Measurements from ENCODE around the gene DEFB121. TPM values are rescaled to one million over a fixed set of nuclear protein-coding genes. Genes with fewer than 3 reads are reported as not detected.
"Not testable (repeated sequence)": the region's sequence is repeated elsewhere in the genome, so short reads cannot be mapped to it uniquely, and the experiment has no call there.

DEFB121 gene
- total RNA-seq, 1 donor from 2014 or later = not detected

DNA sequence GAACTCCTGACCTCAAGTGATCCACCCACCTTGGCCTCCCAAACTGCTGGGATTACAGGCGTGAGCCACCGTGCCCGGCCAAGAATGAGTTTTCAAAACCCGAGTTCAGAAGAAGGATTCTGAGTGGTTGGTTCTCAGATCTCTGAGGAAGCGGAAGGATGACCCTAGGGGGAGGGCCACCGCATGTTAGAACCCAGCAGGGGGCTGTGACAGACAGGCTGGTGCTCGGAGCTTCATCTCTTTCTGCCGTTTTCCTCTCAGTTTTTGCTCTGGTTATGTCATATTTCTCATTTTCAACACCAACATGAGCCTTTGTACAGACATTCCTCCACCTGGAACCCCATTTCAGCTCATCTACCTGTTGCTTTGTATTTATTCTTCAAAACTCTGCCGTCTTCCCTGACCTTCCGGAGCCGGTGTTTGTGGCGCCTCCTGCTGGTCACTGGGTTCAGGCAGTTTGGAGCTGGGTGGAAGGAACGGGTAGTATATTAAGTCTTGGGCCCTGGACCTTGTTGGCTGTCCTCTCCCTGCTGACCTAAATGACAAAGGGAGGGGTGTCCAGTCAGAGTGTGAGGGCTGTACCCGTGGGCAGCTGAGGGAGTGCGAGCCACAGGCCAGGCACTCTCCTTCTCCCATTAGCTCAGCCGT, 34.1 kb upstream of the DEFB121 start, which contains the start of gene DEFB123:
Gene DEFB123, plus strand, starts transcription at position 621 of the 648 bp plus-strand sequence. CDS start 67 bp downstream, outside the sequence.
- no peak within 1 kb of the TSS for H3K4me3 Mint-ChIP-seq (ENCODE audit: low read depth)
- H3K27me3 Mint-ChIP-seq = no peaks in the 10 kb centered on the region
- H3K27ac Mint-ChIP-seq = no peak within 1 kb of the TSS
- TF ChIP-seq, protein P1, sequence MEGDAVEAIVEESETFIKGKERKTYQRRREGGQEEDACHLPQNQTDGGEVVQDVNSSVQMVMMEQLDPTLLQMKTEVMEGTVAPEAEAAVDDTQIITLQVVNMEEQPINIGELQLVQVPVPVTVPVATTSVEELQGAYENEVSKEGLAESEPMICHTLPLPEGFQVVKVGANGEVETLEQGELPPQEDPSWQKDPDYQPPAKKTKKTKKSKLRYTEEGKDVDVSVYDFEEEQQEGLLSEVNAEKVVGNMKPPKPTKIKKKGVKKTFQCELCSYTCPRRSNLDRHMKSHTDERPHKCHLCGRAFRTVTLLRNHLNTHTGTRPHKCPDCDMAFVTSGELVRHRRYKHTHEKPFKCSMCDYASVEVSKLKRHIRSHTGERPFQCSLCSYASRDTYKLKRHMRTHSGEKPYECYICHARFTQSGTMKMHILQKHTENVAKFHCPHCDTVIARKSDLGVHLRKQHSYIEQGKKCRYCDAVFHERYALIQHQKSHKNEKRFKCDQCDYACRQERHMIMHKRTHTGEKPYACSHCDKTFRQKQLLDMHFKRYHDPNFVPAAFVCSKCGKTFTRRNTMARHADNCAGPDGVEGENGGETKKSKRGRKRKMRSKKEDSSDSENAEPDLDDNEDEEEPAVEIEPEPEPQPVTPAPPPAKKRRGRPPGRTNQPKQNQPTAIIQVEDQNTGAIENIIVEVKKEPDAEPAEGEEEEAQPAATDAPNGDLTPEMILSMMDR (IDR thresholded peaks at IDR 0.05; ENCODE audit: unreplicated experiment) = no peak
- peaks cover 70% of the 10 kb centered on the region for H3K9me3 Mint-ChIP-seq (ENCODE audit: low read depth)
- no peak for DNase-seq (ENCODE audit: low spot score, unreplicated experiment)
- H3K36me3 Mint-ChIP-seq (ENCODE audit: insufficient read depth) = peaks cover 2% of the 10 kb centered on the region
- H3K4me1 Mint-ChIP-seq (ENCODE audit: low read depth) = no peaks in the 10 kb centered on the region

- TF ChIP-seq, protein P1 (IDR thresholded peaks at IDR 0.05; ENCODE audit: unreplicated experiment) = no peak
- Mint-ChIP-seq H3K27ac (no peak overlapping the region), H3K36me3 (ENCODE audit: insufficient read depth) (peaks cover 3% of the 10 kb centered on the region), H3K9me3 (ENCODE audit: low read depth) (peaks cover 48% of the 10 kb centered on the region), H3K4me1 (ENCODE audit: low read depth) (no peaks in the 10 kb centered on the region), H3K27me3 (no peaks in the 10 kb centered on the region), H3K4me3 (ENCODE audit: low read depth) (no peak overlapping the region)
- DNase-seq (ENCODE audit: low spot score, unreplicated experiment) = no peak
These were observed 24.6 kb upstream of the DEFB121 start for GRCh38 chr20:31430568-31431115.

DNA sequence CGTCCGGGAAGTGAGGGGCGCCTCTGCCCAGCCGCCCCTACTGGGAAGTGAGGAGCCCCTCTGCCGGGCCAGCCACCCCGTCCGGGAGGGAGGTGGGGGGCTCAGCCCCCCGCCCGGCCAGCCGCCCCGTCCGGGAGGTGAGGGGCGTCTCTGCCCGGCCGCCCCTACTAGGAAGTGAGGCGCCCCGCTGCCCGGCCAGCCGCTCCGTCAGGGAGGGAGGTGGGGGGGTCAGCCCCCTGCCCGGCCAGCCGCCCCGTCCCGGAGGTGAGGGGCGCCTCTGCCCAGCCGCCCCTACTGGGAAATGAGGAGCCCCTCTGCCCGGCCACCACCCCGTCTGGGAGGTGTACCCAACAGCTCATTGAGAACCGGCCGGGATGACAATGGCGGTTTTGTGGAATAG, 21.6 kb upstream of the DEFB121 start:
- peaks cover 56% of the 10 kb centered on the region for H3K9me3 Mint-ChIP-seq (ENCODE audit: low read depth)
- not testable (repeated sequence) for DNase-seq (ENCODE audit: low spot score, unreplicated experiment); H3K27ac Mint-ChIP-seq; H3K4me1 Mint-ChIP-seq (ENCODE audit: low read depth); H3K36me3 Mint-ChIP-seq (ENCODE audit: insufficient read depth); H3K4me3 Mint-ChIP-seq (ENCODE audit: low read depth); H3K27me3 Mint-ChIP-seq

DNA sequence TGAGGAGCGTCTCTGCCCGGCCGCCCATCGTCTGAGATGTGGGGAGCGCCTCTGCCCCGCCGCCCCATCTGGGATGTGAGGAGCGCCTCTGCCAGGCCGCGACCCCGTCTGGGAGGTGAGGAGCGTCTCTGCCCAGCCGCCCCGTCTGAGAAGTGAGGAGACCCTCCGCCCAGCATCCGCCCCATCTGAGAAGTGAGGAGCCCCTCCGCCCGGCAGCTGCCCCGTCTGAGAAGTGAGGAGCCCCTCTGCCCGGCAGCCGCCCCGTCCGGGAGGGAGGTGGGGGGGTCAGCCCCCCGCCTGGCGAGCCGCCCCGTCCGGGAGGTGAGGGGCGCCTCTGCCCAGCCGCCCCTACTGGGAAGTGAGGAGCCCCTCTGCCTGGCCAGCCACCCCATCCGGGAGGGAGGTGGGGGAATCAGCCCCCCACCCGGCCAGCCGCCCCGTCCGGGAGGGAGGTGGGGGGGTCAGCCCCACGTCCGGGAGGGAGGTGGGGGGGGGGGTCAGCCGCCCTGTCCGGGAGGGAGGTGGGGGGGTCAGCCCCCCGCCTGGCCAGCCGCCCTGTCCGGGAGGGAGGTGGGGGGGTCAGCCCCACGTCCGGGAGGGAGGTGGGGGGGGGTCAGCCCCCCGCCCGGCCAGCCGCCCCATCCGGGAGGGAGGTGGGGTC, 21.0 kb upstream of the DEFB121 start:
- H3K27me3 Mint-ChIP-seq; H3K27ac Mint-ChIP-seq; H3K4me1 Mint-ChIP-seq (ENCODE audit: low read depth); H3K4me3 Mint-ChIP-seq (ENCODE audit: low read depth); H3K36me3 Mint-ChIP-seq (ENCODE audit: insufficient read depth); DNase-seq (ENCODE audit: low spot score, unreplicated experiment): not testable (repeated sequence)
- H3K9me3 Mint-ChIP-seq (ENCODE audit: low read depth) = peaks cover 54% of the 10 kb centered on the region

DNA sequence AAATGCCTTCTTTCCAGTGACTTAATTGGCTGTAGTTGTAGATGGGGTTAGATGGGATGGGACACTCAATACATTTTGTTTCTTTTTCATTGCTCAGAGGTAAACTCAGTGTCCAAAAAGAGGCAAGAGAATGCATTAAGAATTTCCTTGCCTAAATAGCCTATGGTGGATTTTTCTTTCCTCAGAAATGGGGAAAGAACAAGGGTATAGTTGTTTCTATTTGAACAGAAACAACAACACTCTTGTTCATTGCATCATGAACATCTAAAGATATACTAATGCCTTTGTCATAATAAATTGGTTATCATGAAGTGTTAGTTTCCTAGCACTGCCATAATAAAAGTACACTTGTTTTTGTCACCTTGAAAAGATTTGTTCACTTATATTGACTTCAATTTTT, 19.8 kb upstream of the DEFB121 start:
- Mint-ChIP-seq H3K4me1 (ENCODE audit: low read depth) (no peaks in the 10 kb centered on the region), H3K36me3 (ENCODE audit: insufficient read depth) (no peaks in the 10 kb centered on the region), H3K27me3 (no peaks in the 10 kb centered on the region), H3K9me3 (ENCODE audit: low read depth) (peaks cover 57% of the 10 kb centered on the region), H3K27ac (no peak overlapping the region), H3K4me3 (ENCODE audit: low read depth) (no peak overlapping the region)
- no peak for DNase-seq (ENCODE audit: low spot score, unreplicated experiment)
- TF ChIP-seq, protein P1 (IDR thresholded peaks at IDR 0.05; ENCODE audit: unreplicated experiment) = no peak

GRCh38 chr20:31418307-31418706, 12.3 kb upstream of the DEFB121 start:
- Mint-ChIP-seq H3K4me3 (ENCODE audit: low read depth) (no peak overlapping the region), H3K36me3 (ENCODE audit: insufficient read depth) (peaks cover 8% of the 10 kb centered on the region), H3K27ac (no peak overlapping the region), H3K4me1 (ENCODE audit: low read depth) (no peaks in the 10 kb centered on the region), H3K27me3 (no peaks in the 10 kb centered on the region), H3K9me3 (ENCODE audit: low read depth) (peaks cover 74% of the 10 kb centered on the region)
- DNase-seq (ENCODE audit: low spot score, unreplicated experiment) = no peak
- TF ChIP-seq, protein P1 (IDR thresholded peaks at IDR 0.05; ENCODE audit: unreplicated experiment) = no peak

Measured in progenitor cell of endocrine pancreas (in vitro differentiated cells).